NT2/D1 (cell line): ENCODE measurements around the gene IL17RD.

Source experiments
- SUZ12 ChIP-seq: IDR thresholded peaks from 2 replicates; pipeline ENCODE4 v1.6.1; 2011; ENCODE audit not compliant: insufficient read length, insufficient read depth; ENCODE audit errors: extremely low read depth
- YY1 ChIP-seq: IDR thresholded peaks from 2 replicates; pipeline ENCODE4 v1.6.1; 2011; ENCODE audit not compliant: insufficient read length, insufficient read depth
- ZNF274 ChIP-seq: IDR thresholded peaks from 2 replicates; pipeline ENCODE4 v1.6.1; 2011; ENCODE audit warnings: mild to moderate bottlenecking, low read depth, low read length

GRCh38 chr3:57098418-57099310, 66.5 kb downstream of the IL17RD start:
- TF ChIP-seq ZNF274 (no peak), YY1 (no peak), SUZ12 (no peak)
